ENCODE results near the gene PAQR3.

Gene PAQR3

DNA sequence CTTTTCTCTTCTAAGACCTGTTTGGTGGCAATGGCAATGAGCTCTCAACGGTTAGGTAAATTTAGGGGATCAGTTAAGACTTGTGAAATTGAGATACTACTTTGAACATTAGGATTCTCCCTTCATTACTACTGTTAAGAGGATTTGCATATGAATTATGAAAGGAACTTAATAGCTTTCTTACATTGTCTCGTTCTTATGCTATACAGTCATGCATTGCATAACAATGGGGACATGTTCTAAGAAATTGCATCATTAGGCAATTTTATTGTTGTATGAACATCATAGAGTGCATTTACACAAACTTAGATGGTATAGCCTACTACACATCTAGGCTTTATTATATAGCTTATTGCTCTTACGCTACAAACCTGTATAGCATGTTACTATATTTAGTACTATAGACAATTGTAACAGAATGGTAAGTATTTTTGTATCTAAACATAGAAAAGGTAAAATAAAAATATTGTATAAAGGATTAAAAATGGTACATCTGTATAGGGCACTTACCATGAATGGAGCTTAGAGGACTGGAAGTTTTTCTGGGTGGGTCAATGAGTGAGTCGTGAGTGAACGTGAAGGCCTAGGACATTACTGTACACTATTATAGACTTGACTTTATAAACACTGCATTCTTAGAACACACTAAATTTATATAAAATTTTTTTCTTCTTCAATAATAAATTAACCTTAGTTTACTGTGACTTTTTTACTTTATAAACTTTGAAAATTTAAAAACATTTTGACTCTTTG is 62.5 kb downstream of the PAQR3 start:
- H3K4me1 ChIP-seq (ENCODE audit: control insufficient read depth, insufficient read depth, low read length) = no peaks in the 10 kb centered on the region
- ChIA-PET POLR2A (no interaction called here), CTCF (no interaction called here)
- no peak for TF ChIP-seq ZNF2 (tag by site-specific recombination; IDR thresholded peaks at IDR 0.05)
- TF ChIP-seq SP7 (tag by site-specific recombination; IDR thresholded peaks at IDR 0.05) = no peak
- TF ChIP-seq TCF7L2 (IDR thresholded peaks at IDR 0.05; ENCODE audit: borderline replicate concordance, low read depth, low read length) = no peak
- TF ChIP-seq MYNN (tag by site-specific recombination; IDR thresholded peaks at IDR 0.05; ENCODE audit: borderline replicate concordance) = no peak
- TF ChIP-seq YY2 (tag by site-specific recombination; IDR thresholded peaks at IDR 0.05) = no peak
- TF ChIP-seq, protein P1, sequence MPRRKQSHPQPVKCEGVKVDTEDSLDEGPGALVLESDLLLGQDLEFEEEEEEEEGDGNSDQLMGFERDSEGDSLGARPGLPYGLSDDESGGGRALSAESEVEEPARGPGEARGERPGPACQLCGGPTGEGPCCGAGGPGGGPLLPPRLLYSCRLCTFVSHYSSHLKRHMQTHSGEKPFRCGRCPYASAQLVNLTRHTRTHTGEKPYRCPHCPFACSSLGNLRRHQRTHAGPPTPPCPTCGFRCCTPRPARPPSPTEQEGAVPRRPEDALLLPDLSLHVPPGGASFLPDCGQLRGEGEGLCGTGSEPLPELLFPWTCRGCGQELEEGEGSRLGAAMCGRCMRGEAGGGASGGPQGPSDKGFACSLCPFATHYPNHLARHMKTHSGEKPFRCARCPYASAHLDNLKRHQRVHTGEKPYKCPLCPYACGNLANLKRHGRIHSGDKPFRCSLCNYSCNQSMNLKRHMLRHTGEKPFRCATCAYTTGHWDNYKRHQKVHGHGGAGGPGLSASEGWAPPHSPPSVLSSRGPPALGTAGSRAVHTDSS (tag by site-specific recombination; IDR thresholded peaks at IDR 0.05) = no peak
- TF ChIP-seq ZNF354C (tag by site-specific recombination; IDR thresholded peaks at IDR 0.05; ENCODE audit: borderline replicate concordance, low read depth) = no peak
- H3K4me3 ChIP-seq (ENCODE audit: low read depth, low read length) = no peak overlapping the region
- peaks cover 5 to 34% of the 10 kb centered on the region in 2 experiments for H3K36me3 ChIP-seq (ENCODE audit: control insufficient read depth in 2 of 2, insufficient read depth in 1 of 2, low read length in 2 of 2)
- no peaks in the 10 kb centered on the region for H3K9me3 ChIP-seq (ENCODE audit: control insufficient read depth, insufficient read depth, low read depth, low read length)
- no peak overlapping the region for H3K27ac ChIP-seq (ENCODE audit: extremely low read depth, low read depth, low read length)

GRCh38 chr4:78870056-78870455 is 69.2 kb downstream of the PAQR3 start:
- H3K4me3 ChIP-seq (ENCODE audit: low read depth, low read length) = no peak overlapping the region
- no peaks in the 10 kb centered on the region for H3K9me3 ChIP-seq (ENCODE audit: control insufficient read depth, insufficient read depth, low read depth, low read length)
- CTCF ChIA-PET = interaction anchor here (0.6 to 0.7 kb wide), 2 partner anchors 148 to 190 kb away, joined by 3 read pairs; no protein-coding TSS in a partner anchor
- H3K4me1 ChIP-seq (ENCODE audit: control insufficient read depth, insufficient read depth, low read length) = no peaks in the 10 kb centered on the region
- POLR2A ChIA-PET = no interaction called here
- H3K27ac ChIP-seq (ENCODE audit: extremely low read depth, low read depth, low read length) = no peak overlapping the region
- peaks cover 5 to 41% of the 10 kb centered on the region in 2 experiments for H3K36me3 ChIP-seq (ENCODE audit: control insufficient read depth in 2 of 2, insufficient read depth in 1 of 2, low read length in 2 of 2)
- TF ChIP-seq SETDB1 (IDR thresholded peaks at IDR 0.05; ENCODE audit: insufficient read length, low read length) (no peak), ZFP3 (tag by site-specific recombination; IDR thresholded peaks at IDR 0.05; ENCODE audit: low read depth) (no peak), ZNF274 (IDR thresholded peaks at IDR 0.05; ENCODE audit: low read length) (no peak), ZNF274 (tag by site-specific recombination; IDR thresholded peaks at IDR 0.05; ENCODE audit: borderline replicate concordance) (no peak), ZNF560 (tag by site-specific recombination; IDR thresholded peaks at IDR 0.05; ENCODE audit: borderline replicate concordance) (no peak), ZNF426 (tag by site-specific recombination; IDR thresholded peaks at IDR 0.05) (no peak), OSR2 (tag by site-specific recombination; IDR thresholded peaks at IDR 0.05) (no peak), PRDM10 (tag by site-specific recombination; IDR thresholded peaks at IDR 0.05) (no peak), ZNF658 (tag by site-specific recombination; IDR thresholded peaks at IDR 0.05) (no peak), ZBTB6 (tag by site-specific recombination; IDR thresholded peaks at IDR 0.05) (no peak), ZEB2 (tag by site-specific recombination; IDR thresholded peaks at IDR 0.05) (no peak), OVOL3 (tag by site-specific recombination; IDR thresholded peaks at IDR 0.05) (no peak), ZNF660 (tag by site-specific recombination; IDR thresholded peaks at IDR 0.05) (no peak), ZNF138 (tag by site-specific recombination; IDR thresholded peaks at IDR 0.05; ENCODE audit: borderline replicate concordance) (no peak), KLF16 (tag by site-specific recombination; IDR thresholded peaks at IDR 0.05) (no peak)
- TF ChIP-seq, protein P2, sequence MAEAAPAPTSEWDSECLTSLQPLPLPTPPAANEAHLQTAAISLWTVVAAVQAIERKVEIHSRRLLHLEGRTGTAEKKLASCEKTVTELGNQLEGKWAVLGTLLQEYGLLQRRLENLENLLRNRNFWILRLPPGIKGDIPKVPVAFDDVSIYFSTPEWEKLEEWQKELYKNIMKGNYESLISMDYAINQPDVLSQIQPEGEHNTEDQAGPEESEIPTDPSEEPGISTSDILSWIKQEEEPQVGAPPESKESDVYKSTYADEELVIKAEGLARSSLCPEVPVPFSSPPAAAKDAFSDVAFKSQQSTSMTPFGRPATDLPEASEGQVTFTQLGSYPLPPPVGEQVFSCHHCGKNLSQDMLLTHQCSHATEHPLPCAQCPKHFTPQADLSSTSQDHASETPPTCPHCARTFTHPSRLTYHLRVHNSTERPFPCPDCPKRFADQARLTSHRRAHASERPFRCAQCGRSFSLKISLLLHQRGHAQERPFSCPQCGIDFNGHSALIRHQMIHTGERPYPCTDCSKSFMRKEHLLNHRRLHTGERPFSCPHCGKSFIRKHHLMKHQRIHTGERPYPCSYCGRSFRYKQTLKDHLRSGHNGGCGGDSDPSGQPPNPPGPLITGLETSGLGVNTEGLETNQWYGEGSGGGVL (tag by site-specific recombination; IDR thresholded peaks at IDR 0.05) = no peak

All from HEK293 (cell line).